Esophagus squamous epithelium (tissue), 5 donors: ENCODE data around the gene TRIP12. TPM values are rescaled to one million over a fixed set of nuclear protein-coding genes. Genes with fewer than 3 reads are reported as not detected.
"Not testable (repeated sequence)": the region's sequence is repeated elsewhere in the genome, so short reads cannot be mapped to it uniquely, and the experiment has no call there.

Experiments
- DNase-seq: peaks from one replicate; lab custom pipeline; 2025; lab: John Stamatoyannopoulos, UW
- H3K27ac ChIP-seq, 4 donors: fragments of 200-600 bp; sonication (generic); one replicate each; pipeline ENCODE4 v1.5.1; 2016 to 2019; ENCODE audit warnings: mild to moderate bottlenecking in 1 of 4
- H3K27me3 ChIP-seq, 4 donors: fragments of 200-600 bp; sonication (generic); 1 replicate in 3 of 4; 2 replicates in 1 of 4; pipeline versions ENCODE4 v1.5.1 to v1.6.0; 2017 to 2021; ENCODE audit warnings: antibody characterized with exemption in 1 of 4
- H3K36me3 ChIP-seq, 3 donors: fragments of 200-600 bp; sonication (generic); one replicate each; pipeline ENCODE4 v1.5.1; 2016 to 2019
- H3K4me1 ChIP-seq, 3 donors: fragments of 200-600 bp; sonication (generic); one replicate each; pipeline ENCODE4 v1.5.1; 2017 to 2019
- H3K4me3 ChIP-seq, 4 donors: fragments of 200-600 bp; sonication (generic); 1 replicate in 3 of 4; 2 replicates in 1 of 4; pipeline ENCODE4 v1.5.1; 2016 to 2019; ENCODE audit warnings: mild to moderate bottlenecking in 2 of 4, moderate library complexity in 1 of 4
- H3K9me3 ChIP-seq, 3 donors: fragments of 200-600 bp; sonication (generic); one replicate each; pipeline ENCODE4 v1.5.1; 2016 to 2019
- CTCF ChIP-seq, 6 experiments: fragments of 450-650 bp in 4 of 6; fragments of 200-600 bp in 2 of 6; sonication (generic) in 2 of 6; IDR thresholded peaks; one replicate each; pipeline ENCODE4 v1.5.1; 2016 to 2019; ENCODE audit warnings: antibody characterized with exemption in 6 of 6, mild to moderate bottlenecking in 4 of 6, moderate library complexity in 4 of 6
- POLR2A ChIP-seq, 4 donors: fragments of 450-650 bp; IDR thresholded peaks; one replicate each; pipeline ENCODE4 v1.6.1; 2017; ENCODE audit warnings: antibody characterized with exemption in 4 of 4, mild to moderate bottlenecking in 4 of 4, moderate library complexity in 3 of 4
- WGBS, 2 donors: methylation state at CpG; one replicate each; pipeline ENCODE4 v1.1.5; 2018; 5-methylcytosine and 5-hydroxymethylcytosine counted together
- intact Hi-C: fragments of 100-400 bp; cut with DNase I; formaldehyde crosslinking; loops from one replicate; pipeline ENCODE4 v1.15.0; 2022
- total RNA-seq, 4 donors: library from RNA; depleted of rRNA; stranded (reverse); fragments of >200 nt; gene quantifications; one replicate each; pipeline ENCODE4 v1.1.0, GENCODE V29; 2016
- donor health status: DM: yes; HTN: yes; CAD: no.

The TRIP12 gene
- total RNA-seq, 4 donors from 2014 or later, result 84.8 to 174 (median 125) TPM

GRCh38 chr2:229901819-229902218 is 20.0 kb downstream of the TRIP12 start:
- intact Hi-C loops, result no loop called here
- peaks cover 0 to 57% (median 0%) of the 10 kb centered on the region in 3 donors for H3K36me3 ChIP-seq
- 31 to 51% methylated on average over 3 of the region's 3 CpGs for WGBS, 2 donors
- no peak for TF ChIP-seq POLR2A (IDR thresholded peaks at IDR 0.05)
- no peak for TF ChIP-seq CTCF (IDR thresholded peaks at IDR 0.05)
- DNase-seq, result no peak
- peaks cover 0 to 21% (median 0%) of the 10 kb centered on the region in 3 donors for H3K4me1 ChIP-seq
- no peak overlapping the region for H3K4me3 ChIP-seq
- H3K9me3 ChIP-seq, result no peaks in the 10 kb centered on the region
- H3K27ac ChIP-seq, result no peak overlapping the region
- H3K27me3 ChIP-seq, result no peaks in the 10 kb centered on the region

GRCh38 chr2:229900514-229900913 is 21.3 kb downstream of the TRIP12 start:
- H3K4me3 ChIP-seq, H3K9me3 ChIP-seq, DNase-seq, H3K27ac ChIP-seq, H3K27me3 ChIP-seq, intact Hi-C loops: not testable (repeated sequence)
- peaks cover 0 to 45% (median 0%) of the 10 kb centered on the region in 3 donors for H3K36me3 ChIP-seq
- 81% methylated on average over 8 to 9 of the region's 9 CpGs for WGBS, 2 donors
- peaks cover 0 to 25% (median 0%) of the 10 kb centered on the region in 3 donors for H3K4me1 ChIP-seq

GRCh38 chr2:229900012-229900411 is 21.8 kb downstream of the TRIP12 start:
- WGBS, 2 donors, result 70 to 82% methylated on average over 3 of the region's 3 CpGs
- Histone ChIP-seq H3K27ac (no peak overlapping the region), H3K36me3 (peaks cover 0 to 41% (median 0%) of the 10 kb centered on the region in 3 donors), H3K4me1 (peaks cover 0 to 27% (median 0%) of the 10 kb centered on the region in 3 donors), H3K27me3 (no peaks in the 10 kb centered on the region), H3K9me3 (no peaks in the 10 kb centered on the region), H3K4me3 (no peak overlapping the region)
- TF ChIP-seq POLR2A (IDR thresholded peaks at IDR 0.05) (no peak), CTCF (IDR thresholded peaks at IDR 0.05) (no peak)
- no peak for DNase-seq
- intact Hi-C loops, result no loop called here

- no peak overlapping the region for H3K4me3 ChIP-seq
- H3K36me3 ChIP-seq, result peaks cover 0 to 37% (median 0%) of the 10 kb centered on the region in 3 donors
- DNase-seq, result no peak
- intact Hi-C loops, result no loop called here
- TF ChIP-seq POLR2A (IDR thresholded peaks at IDR 0.05) (no peak), CTCF (IDR thresholded peaks at IDR 0.05) (no peak)
- H3K4me1 ChIP-seq, result peaks cover 0 to 27% (median 0%) of the 10 kb centered on the region in 3 donors
- WGBS, 2 donors, result 79 to 92% methylated on average over 3 of the region's 3 CpGs
- no peak overlapping the region for H3K27ac ChIP-seq
- no peaks in the 10 kb centered on the region for H3K9me3 ChIP-seq
- no peaks in the 10 kb centered on the region for H3K27me3 ChIP-seq
Measured at GRCh38 chr2:229899604-229900003, 22.2 kb downstream of the TRIP12 start.

GRCh38 chr2:229896857-229897256 is 25.0 kb downstream of the TRIP12 start:
- 48 to 68% methylated on average over 1 of the region's 1 CpG for whole genome bisulfite sequencing, 2 donors
- H3K36me3 ChIP-seq, result peaks cover 0 to 17% (median 0%) of the 10 kb centered on the region in 3 donors
- no peak for DNase-seq
- no peaks in the 10 kb centered on the region for H3K27me3 ChIP-seq
- H3K4me3 ChIP-seq, result no peak overlapping the region
- intact Hi-C loops, result no loop called here
- H3K4me1 ChIP-seq, result peaks cover 0 to 23% (median 0%) of the 10 kb centered on the region in 3 donors
- no peak for TF ChIP-seq CTCF (IDR thresholded peaks at IDR 0.05)
- no peak for TF ChIP-seq POLR2A (IDR thresholded peaks at IDR 0.05)
- H3K27ac ChIP-seq, result no peak overlapping the region
- H3K9me3 ChIP-seq, result no peaks in the 10 kb centered on the region

- H3K9me3 ChIP-seq, result no peaks in the 10 kb centered on the region
- no peak overlapping the region for H3K27ac ChIP-seq
- 78 to 82% methylated on average over 2 of the region's 2 CpGs for WGBS, 2 donors
- intact Hi-C loops, result no loop called here
- TF ChIP-seq CTCF (IDR thresholded peaks at IDR 0.05) (no peak), POLR2A (IDR thresholded peaks at IDR 0.05) (no peak)
- H3K36me3 ChIP-seq, result peaks cover 0 to 26% (median 0%) of the 10 kb centered on the region in 3 donors
- H3K4me1 ChIP-seq, result peaks cover 0 to 42% (median 0%) of the 10 kb centered on the region in 3 donors
- no peak overlapping the region for H3K4me3 ChIP-seq
- no peak for DNase-seq
- H3K27me3 ChIP-seq, result no peaks in the 10 kb centered on the region
Measured at GRCh38 chr2:229889023-229889422, 32.8 kb downstream of the TRIP12 start.
